H1 (cell line): ENCODE data around the gene DLG1. TPM values are rescaled to one million over a fixed set of nuclear protein-coding genes. Genes with fewer than 3 reads are reported as not detected.

ENCODE experiments used
- BACH1 ChIP-seq: IDR thresholded peaks from 2 replicates; pipeline ENCODE4 v1.6.1; 2012; ENCODE audit warnings: low read length, improper control_type of control experiment
- CBX8 ChIP-seq: fragments of 300-800, 300-1000 bp; sonication (generic); IDR thresholded peaks from 2 replicates; pipeline ENCODE4 v1.7.1; 2016; ENCODE audit warnings: low read depth, low read length, borderline replicate concordance
- CREB1 ChIP-seq: IDR thresholded peaks from 2 replicates; pipeline ENCODE4 v1.6.1; 2012; ENCODE audit warnings: inconsistent platforms
- EGR1 ChIP-seq: IDR thresholded peaks from 2 replicates; pipeline ENCODE4 v1.6.1; 2011; ENCODE audit warnings: low read depth, low read length, borderline replicate concordance
- EP300 ChIP-seq, 2 experiments: IDR thresholded peaks; 1 replicate in 1 of 2; 2 replicates in 1 of 2; pipeline ENCODE4 v1.6.1; 2011 to 2012; ENCODE audit warnings: low read depth in 2 of 2, low read length in 2 of 2, mild to moderate bottlenecking in 2 of 2, borderline replicate concordance in 1 of 2, inconsistent platforms in 1 of 2, moderate library complexity in 1 of 2
- KDM5A ChIP-seq: fragments of 200-600 bp; IDR thresholded peaks from 2 replicates; pipeline ENCODE4 v1.7.1; 2012; ENCODE audit warnings: mild to moderate bottlenecking, low read length, inconsistent platforms, mixed read lengths
- RBBP5 ChIP-seq: IDR thresholded peaks from 2 replicates; pipeline ENCODE4 v1.7.1; 2012; ENCODE audit warnings: low read depth, mild to moderate bottlenecking, inconsistent platforms, low read length, moderate library complexity, borderline replicate concordance
- SP1 ChIP-seq: IDR thresholded peaks from 2 replicates; pipeline ENCODE4 v1.6.1; 2011; ENCODE audit warnings: low read depth, low read length
- TBP ChIP-seq: IDR thresholded peaks from 2 replicates; pipeline ENCODE4 v1.6.1; 2011; ENCODE audit warnings: low read depth, low read length, improper control_type of control experiment
- polyA plus RNA-seq, 7 experiments: library from polyadenylated mRNA; depleted of rRNA in 3 of 7; stranded (reverse) in 5 of 7; unstranded in 2 of 7; fragments of >200 nt in 5 of 7; fragments of 200-250 nt in 2 of 7; gene quantifications; 1 replicate in 5 of 7; 2 replicates in 1 of 7; 4 replicates in 1 of 7; pipeline versions ENCODE4 v1.2.1 to v1.2.3, GENCODE V29; 2011 to 2013; ENCODE audit warnings: missing spikeins in 2 of 7, mixed read lengths in 2 of 7
- total RNA-seq: library from RNA; stranded (reverse); fragmentation: NEBNext Ultra II Directional; extraction: Animal tissue kit (Norgen Biotek cat#: 25700); gene quantifications from 2 replicates; pipeline ENCODE4 v1.2.1, GENCODE V29; 2021
- TF ChIP-seq, protein P1 (sequence below): fragments of 300-600 bp; sonication (generic); IDR thresholded peaks from 2 replicates; pipeline ENCODE4 v1.7.1; 2012; ENCODE audit warnings: low read length, moderate library complexity, mild to moderate bottlenecking, inconsistent platforms; ENCODE audit not compliant: insufficient replicate concordance

DLG1 gene
- total and polyA plus RNA-seq, 2 of the 8 experiments (the other 6 are each of a cell fraction or from before 2014, with no cell fraction given) = 13.4 to 78.8 TPM

DNA sequence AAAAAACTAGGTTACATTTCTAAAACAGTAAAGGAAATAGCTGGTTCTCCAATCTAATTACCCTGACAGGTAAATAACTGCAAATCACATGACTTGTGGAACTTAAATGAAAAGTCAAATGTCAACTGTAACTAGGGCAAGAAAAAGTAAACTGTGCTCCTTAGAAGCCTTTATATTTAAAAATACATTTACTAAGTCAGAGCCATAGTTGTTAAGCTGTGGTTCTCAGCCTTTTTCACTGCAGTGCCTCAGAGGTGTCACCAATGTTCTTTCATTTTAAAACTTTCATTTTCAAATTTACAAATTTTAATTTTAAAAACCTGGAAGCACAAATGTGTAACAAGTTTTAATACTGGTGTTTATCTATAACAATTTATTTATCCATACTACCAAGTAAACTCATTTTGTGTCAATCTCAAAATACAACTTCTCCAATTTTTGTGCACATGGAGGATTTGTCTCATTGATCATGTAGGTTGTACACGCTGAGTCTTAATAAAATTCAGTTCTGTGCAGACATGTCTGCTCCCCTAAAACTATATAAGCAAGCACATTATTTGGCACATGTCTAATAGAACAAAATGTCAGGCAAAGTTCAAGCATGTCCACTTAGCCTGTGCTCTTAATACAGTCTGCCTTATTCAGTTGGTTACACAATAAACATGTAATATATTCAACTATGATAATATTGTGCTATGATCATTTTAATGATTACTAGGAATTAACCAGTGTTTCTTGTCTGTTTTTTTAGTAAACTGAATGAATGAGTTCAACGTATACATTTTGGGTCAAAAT, 70.4 kb downstream of the DLG1 start (continued):
- TF ChIP-seq, protein P1, sequence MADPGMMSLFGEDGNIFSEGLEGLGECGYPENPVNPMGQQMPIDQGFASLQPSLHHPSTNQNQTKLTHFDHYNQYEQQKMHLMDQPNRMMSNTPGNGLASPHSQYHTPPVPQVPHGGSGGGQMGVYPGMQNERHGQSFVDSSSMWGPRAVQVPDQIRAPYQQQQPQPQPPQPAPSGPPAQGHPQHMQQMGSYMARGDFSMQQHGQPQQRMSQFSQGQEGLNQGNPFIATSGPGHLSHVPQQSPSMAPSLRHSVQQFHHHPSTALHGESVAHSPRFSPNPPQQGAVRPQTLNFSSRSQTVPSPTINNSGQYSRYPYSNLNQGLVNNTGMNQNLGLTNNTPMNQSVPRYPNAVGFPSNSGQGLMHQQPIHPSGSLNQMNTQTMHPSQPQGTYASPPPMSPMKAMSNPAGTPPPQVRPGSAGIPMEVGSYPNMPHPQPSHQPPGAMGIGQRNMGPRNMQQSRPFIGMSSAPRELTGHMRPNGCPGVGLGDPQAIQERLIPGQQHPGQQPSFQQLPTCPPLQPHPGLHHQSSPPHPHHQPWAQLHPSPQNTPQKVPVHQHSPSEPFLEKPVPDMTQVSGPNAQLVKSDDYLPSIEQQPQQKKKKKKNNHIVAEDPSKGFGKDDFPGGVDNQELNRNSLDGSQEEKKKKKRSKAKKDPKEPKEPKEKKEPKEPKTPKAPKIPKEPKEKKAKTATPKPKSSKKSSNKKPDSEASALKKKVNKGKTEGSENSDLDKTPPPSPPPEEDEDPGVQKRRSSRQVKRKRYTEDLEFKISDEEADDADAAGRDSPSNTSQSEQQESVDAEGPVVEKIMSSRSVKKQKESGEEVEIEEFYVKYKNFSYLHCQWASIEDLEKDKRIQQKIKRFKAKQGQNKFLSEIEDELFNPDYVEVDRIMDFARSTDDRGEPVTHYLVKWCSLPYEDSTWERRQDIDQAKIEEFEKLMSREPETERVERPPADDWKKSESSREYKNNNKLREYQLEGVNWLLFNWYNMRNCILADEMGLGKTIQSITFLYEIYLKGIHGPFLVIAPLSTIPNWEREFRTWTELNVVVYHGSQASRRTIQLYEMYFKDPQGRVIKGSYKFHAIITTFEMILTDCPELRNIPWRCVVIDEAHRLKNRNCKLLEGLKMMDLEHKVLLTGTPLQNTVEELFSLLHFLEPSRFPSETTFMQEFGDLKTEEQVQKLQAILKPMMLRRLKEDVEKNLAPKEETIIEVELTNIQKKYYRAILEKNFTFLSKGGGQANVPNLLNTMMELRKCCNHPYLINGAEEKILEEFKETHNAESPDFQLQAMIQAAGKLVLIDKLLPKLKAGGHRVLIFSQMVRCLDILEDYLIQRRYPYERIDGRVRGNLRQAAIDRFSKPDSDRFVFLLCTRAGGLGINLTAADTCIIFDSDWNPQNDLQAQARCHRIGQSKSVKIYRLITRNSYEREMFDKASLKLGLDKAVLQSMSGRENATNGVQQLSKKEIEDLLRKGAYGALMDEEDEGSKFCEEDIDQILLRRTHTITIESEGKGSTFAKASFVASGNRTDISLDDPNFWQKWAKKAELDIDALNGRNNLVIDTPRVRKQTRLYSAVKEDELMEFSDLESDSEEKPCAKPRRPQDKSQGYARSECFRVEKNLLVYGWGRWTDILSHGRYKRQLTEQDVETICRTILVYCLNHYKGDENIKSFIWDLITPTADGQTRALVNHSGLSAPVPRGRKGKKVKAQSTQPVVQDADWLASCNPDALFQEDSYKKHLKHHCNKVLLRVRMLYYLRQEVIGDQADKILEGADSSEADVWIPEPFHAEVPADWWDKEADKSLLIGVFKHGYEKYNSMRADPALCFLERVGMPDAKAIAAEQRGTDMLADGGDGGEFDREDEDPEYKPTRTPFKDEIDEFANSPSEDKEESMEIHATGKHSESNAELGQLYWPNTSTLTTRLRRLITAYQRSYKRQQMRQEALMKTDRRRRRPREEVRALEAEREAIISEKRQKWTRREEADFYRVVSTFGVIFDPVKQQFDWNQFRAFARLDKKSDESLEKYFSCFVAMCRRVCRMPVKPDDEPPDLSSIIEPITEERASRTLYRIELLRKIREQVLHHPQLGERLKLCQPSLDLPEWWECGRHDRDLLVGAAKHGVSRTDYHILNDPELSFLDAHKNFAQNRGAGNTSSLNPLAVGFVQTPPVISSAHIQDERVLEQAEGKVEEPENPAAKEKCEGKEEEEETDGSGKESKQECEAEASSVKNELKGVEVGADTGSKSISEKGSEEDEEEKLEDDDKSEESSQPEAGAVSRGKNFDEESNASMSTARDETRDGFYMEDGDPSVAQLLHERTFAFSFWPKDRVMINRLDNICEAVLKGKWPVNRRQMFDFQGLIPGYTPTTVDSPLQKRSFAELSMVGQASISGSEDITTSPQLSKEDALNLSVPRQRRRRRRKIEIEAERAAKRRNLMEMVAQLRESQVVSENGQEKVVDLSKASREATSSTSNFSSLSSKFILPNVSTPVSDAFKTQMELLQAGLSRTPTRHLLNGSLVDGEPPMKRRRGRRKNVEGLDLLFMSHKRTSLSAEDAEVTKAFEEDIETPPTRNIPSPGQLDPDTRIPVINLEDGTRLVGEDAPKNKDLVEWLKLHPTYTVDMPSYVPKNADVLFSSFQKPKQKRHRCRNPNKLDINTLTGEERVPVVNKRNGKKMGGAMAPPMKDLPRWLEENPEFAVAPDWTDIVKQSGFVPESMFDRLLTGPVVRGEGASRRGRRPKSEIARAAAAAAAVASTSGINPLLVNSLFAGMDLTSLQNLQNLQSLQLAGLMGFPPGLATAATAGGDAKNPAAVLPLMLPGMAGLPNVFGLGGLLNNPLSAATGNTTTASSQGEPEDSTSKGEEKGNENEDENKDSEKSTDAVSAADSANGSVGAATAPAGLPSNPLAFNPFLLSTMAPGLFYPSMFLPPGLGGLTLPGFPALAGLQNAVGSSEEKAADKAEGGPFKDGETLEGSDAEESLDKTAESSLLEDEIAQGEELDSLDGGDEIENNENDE = no peak
- TF ChIP-seq SP1 (no peak), EP300 (IDR thresholded peaks at IDR 0.05; ENCODE audit: borderline replicate concordance in 1 of 2, low read depth in 2 of 2, low read length in 2 of 2) (no peak), RBBP5 (no peak), EGR1 (no peak), CREB1 (no peak), TBP (no peak), CBX8 (no peak), KDM5A (no peak), BACH1 (no peak)
